H1 (cell line): ENCODE data around the gene TMEM204.

Source experiments
- CTCF ChIP-seq, 3 experiments: IDR thresholded peaks; 1 replicate in 2 of 3; 2 replicates in 1 of 3; pipeline versions ENCODE4 v1.5.1 to v1.6.1; 2011; ENCODE audit warnings: low read length in 3 of 3, mild to moderate bottlenecking in 3 of 3, inconsistent platforms in 2 of 3, low read depth in 1 of 3, moderate library complexity in 1 of 3; ENCODE audit not compliant: insufficient read depth in 1 of 3; ENCODE audit errors: control extremely low read depth in 1 of 3
- EP300 ChIP-seq, 2 experiments: IDR thresholded peaks; 1 replicate in 1 of 2; 2 replicates in 1 of 2; pipeline ENCODE4 v1.6.1; 2011 to 2012; ENCODE audit warnings: low read depth in 2 of 2, low read length in 2 of 2, mild to moderate bottlenecking in 2 of 2, borderline replicate concordance in 1 of 2, inconsistent platforms in 1 of 2, moderate library complexity in 1 of 2
- SP2 ChIP-seq: IDR thresholded peaks from 2 replicates; pipeline ENCODE4 v1.6.1; 2012; ENCODE audit warnings: mild to moderate bottlenecking, low read length, inconsistent platforms

DNA sequence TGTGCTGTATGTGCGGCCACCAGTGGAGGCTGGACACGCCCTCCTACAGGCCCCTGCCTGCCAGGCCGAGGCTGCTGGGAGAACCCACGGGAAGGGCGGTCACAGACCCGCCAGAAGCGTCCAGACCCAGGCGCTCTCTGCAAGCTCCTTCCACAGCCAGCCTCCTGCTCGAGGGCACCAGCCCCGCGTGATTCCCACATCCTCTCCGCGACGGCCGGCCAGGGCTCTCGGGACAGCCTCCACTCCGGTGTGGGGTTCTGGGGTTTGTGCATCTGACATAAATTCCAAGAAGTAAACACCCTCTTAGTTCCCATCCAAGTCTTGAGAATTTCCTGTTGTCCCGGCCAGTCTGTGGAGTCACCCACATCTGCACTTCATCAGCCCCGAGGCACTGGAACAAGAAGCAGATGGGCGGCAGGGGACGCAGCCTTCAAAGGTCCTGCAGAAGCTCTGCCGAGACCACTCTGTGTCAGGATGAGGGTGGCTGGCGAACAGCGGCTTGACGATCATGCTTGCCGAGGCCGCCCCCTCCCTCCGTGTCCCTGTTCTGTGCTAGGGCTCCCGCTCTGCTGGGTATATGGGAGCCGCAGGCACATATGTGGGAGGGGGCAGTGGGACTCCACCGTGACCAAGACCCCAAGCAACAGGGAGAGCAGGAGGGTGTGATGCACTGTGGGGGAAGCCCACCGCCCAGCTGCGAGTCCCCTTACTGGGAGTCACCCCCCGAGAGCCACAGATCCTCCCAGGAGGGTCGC is 2.4 kb upstream of the TMEM204 start:
- TF ChIP-seq EP300 (IDR thresholded peaks at IDR 0.05; ENCODE audit: borderline replicate concordance in 1 of 2, low read depth in 2 of 2, low read length in 2 of 2) (no peak), SP2 (no peak), CTCF (IDR thresholded peaks at IDR 0.05; ENCODE audit: control extremely low read depth in 1 of 3, insufficient read depth in 1 of 3, low read depth in 1 of 3, low read length in 3 of 3) (no peak)
